Ascending aorta (tissue), 2 donors: Measurements from ENCODE around the gene SLC44A3. TPM values are rescaled to one million over a fixed set of nuclear protein-coding genes. Genes with fewer than 3 reads are reported as not detected.

Source experiments
- DNase-seq, 2 donors: peaks; one replicate each; pipeline ENCODE4 v3.0.0-alpha.2; 2019; ENCODE audit warnings: low spot score in 2 of 2
- H3K27ac ChIP-seq, 2 donors: fragments of 200-600 bp; sonication (generic); one replicate each; pipeline ENCODE4 v1.5.1; 2016 to 2017; ENCODE audit warnings: mild to moderate bottlenecking in 1 of 2
- H3K27me3 ChIP-seq: fragments of 200-600 bp; sonication (generic); one replicate; pipeline ENCODE4 v1.5.1; 2017
- H3K36me3 ChIP-seq, 2 donors: fragments of 200-600 bp; sonication (generic); one replicate each; pipeline ENCODE4 v1.5.1; 2016
- H3K4me1 ChIP-seq, 2 donors: fragments of 200-600 bp; sonication (generic); one replicate each; pipeline ENCODE4 v1.5.1; 2016 to 2017; ENCODE audit warnings: mild to moderate bottlenecking in 1 of 2
- H3K4me3 ChIP-seq, 2 donors: fragments of 200-600 bp; sonication (generic); one replicate each; pipeline ENCODE4 v1.5.1; 2016 to 2017; ENCODE audit warnings: mild to moderate bottlenecking in 1 of 2
- H3K9me3 ChIP-seq, 2 donors: fragments of 200-600 bp; sonication (generic); one replicate each; pipeline ENCODE4 v1.5.1; 2016
- intact Hi-C: fragments of 100-400 bp; cut with DNase I; formaldehyde crosslinking; loops from one replicate; pipeline ENCODE4 v1.15.1; 2023
- total RNA-seq: library from RNA; depleted of rRNA; stranded (reverse); fragments of >200 nt; gene quantifications from one replicate; pipeline ENCODE4 v1.1.0, GENCODE V29; 2016
- TF ChIP-seq, protein P1 (sequence below), 3 experiments: fragments of 200-600 bp in 2 of 3; fragments of 450-650 bp in 1 of 3; sonication (generic) in 2 of 3; IDR thresholded peaks; one replicate each; pipeline ENCODE4 v1.5.1; 2016 to 2019; ENCODE audit warnings: antibody characterized with exemption in 3 of 3, mild to moderate bottlenecking in 1 of 3, moderate library complexity in 1 of 3

The SLC44A3 gene
- total RNA-seq, 1 donor from 2014 or later = not detected

DNA sequence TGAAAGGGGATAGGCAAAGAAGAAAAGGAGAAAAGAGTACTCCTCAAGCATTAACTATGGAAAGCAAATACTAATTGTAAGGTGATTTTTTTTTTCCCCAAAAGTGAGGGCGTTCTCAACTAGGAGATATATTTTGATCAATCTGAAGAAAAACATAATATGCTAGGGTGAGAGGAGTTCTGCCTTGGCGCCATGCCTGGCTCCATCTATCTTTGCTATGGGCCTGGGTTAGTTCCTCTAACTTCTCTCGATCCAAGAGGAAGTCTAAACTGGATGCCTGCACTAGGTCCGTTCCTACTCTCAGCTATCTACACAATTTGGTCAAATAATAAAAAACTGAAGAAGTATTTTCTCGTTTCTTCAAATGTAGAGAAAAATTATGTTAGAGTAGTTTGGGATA lies 86.2 kb downstream of the SLC44A3 start:
- TF ChIP-seq, protein P1, sequence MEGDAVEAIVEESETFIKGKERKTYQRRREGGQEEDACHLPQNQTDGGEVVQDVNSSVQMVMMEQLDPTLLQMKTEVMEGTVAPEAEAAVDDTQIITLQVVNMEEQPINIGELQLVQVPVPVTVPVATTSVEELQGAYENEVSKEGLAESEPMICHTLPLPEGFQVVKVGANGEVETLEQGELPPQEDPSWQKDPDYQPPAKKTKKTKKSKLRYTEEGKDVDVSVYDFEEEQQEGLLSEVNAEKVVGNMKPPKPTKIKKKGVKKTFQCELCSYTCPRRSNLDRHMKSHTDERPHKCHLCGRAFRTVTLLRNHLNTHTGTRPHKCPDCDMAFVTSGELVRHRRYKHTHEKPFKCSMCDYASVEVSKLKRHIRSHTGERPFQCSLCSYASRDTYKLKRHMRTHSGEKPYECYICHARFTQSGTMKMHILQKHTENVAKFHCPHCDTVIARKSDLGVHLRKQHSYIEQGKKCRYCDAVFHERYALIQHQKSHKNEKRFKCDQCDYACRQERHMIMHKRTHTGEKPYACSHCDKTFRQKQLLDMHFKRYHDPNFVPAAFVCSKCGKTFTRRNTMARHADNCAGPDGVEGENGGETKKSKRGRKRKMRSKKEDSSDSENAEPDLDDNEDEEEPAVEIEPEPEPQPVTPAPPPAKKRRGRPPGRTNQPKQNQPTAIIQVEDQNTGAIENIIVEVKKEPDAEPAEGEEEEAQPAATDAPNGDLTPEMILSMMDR (IDR thresholded peaks at IDR 0.05) = no peak
- H3K27ac ChIP-seq = no peak overlapping the region
- intact Hi-C loops = loop anchor here (5.0 kb wide), 1 partner anchor 54 kb away; no protein-coding TSS in a partner anchor

DNA sequence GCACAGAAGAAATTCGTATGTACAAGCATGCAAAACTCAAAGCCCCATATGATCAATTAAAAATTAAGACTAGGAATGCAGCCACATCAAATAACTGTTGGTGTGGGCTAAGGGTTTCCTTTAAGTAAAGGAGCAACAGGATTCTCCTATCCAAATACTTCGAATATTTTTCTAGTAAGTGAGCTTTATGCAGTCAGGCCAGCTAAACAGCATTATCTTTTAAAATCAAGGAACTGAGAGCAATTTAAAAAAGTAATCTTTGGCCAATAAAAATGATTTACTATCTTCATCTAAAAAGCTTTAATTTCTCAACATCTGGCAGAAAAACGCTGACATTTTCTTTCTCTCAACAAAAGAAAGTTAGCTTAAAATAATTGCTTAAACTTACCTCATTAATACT lies 87.0 kb downstream of the SLC44A3 start:
- H3K27me3 ChIP-seq = no peaks in the 10 kb centered on the region
- no peaks in the 10 kb centered on the region for H3K9me3 ChIP-seq
- TF ChIP-seq, protein P1 (IDR thresholded peaks at IDR 0.05) = no peak
- DNase-seq = no peak
- no peak overlapping the region for H3K27ac ChIP-seq
- H3K4me1 ChIP-seq = peaks cover 4 to 46% of the 10 kb centered on the region in 2 donors
- H3K4me3 ChIP-seq = no peak overlapping the region
- peaks cover 2 to 9% of the 10 kb centered on the region in 2 donors for H3K36me3 ChIP-seq
- intact Hi-C loops = loop anchor here (5.0 kb wide), 1 partner anchor 55 kb away; no protein-coding TSS in a partner anchor

More for the DNA sequence above, 86.2 kb downstream of the SLC44A3 start:
- no peak for DNase-seq
- Histone ChIP-seq H3K4me3 (no peak overlapping the region), H3K27me3 (no peaks in the 10 kb centered on the region), H3K9me3 (no peaks in the 10 kb centered on the region), H3K4me1 (peaks cover 4 to 39% of the 10 kb centered on the region in 2 donors), H3K36me3 (peaks cover 2 to 16% of the 10 kb centered on the region in 2 donors)

GRCh38 chr1:94908190-94908589 lies 88.0 kb downstream of the SLC44A3 start:
- no peak overlapping the region for H3K27ac ChIP-seq
- TF ChIP-seq, protein P1 (IDR thresholded peaks at IDR 0.05) = no peak
- H3K36me3 ChIP-seq = peaks cover 2 to 7% of the 10 kb centered on the region in 2 donors
- intact Hi-C loops = loop anchor here (5.0 kb wide), 1 partner anchor 56 kb away; no protein-coding TSS in a partner anchor
- no peak for DNase-seq
- no peaks in the 10 kb centered on the region for H3K9me3 ChIP-seq
- no peak overlapping the region for H3K4me3 ChIP-seq
- H3K4me1 ChIP-seq = peaks cover 4 to 51% of the 10 kb centered on the region in 2 donors
- H3K27me3 ChIP-seq = no peaks in the 10 kb centered on the region

DNA sequence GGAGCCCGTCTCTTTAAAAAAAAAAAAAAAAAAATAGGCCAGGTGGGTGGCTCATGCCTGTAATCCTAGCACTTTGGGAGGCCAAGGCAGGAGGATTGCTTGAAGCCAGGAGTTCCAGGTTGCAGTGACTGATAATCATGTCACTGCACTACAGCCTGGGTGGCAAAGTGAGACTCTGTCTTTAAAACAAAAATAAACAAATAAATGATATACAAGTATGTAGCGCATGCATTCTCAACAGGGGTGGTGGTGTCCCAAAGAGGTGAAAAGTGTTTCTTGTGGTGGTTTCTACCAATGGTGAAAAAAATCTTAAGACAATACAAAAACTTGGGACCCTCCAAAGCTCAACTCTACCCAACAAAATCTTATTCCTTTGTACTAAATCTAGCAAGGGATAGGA lies 88.8 kb downstream of the SLC44A3 start:
- no peaks in the 10 kb centered on the region for H3K9me3 ChIP-seq
- H3K27ac ChIP-seq = no peak overlapping the region
- no peak for DNase-seq
- H3K27me3 ChIP-seq = no peaks in the 10 kb centered on the region
- no peak overlapping the region for H3K4me3 ChIP-seq
- TF ChIP-seq, protein P1 (IDR thresholded peaks at IDR 0.05) = no peak
- peaks cover 2 to 7% of the 10 kb centered on the region in 2 donors for H3K36me3 ChIP-seq
- peaks cover 4 to 56% of the 10 kb centered on the region in 2 donors for H3K4me1 ChIP-seq
- intact Hi-C loops = loop anchor here (5.0 kb wide), 1 partner anchor 57 kb away; no protein-coding TSS in a partner anchor

- H3K4me1 ChIP-seq = peaks cover 4 to 56% of the 10 kb centered on the region in 2 donors
- no peak overlapping the region for H3K27ac ChIP-seq
- DNase-seq = no peak
- H3K9me3 ChIP-seq = no peaks in the 10 kb centered on the region
- no peak overlapping the region for H3K4me3 ChIP-seq
- intact Hi-C loops = loop anchor here (5.0 kb wide), 1 partner anchor 57 kb away; no protein-coding TSS in a partner anchor
- TF ChIP-seq, protein P1 (IDR thresholded peaks at IDR 0.05) = no peak
- peaks cover 2 to 7% of the 10 kb centered on the region in 2 donors for H3K36me3 ChIP-seq
- H3K27me3 ChIP-seq = no peaks in the 10 kb centered on the region
These were observed 89.3 kb downstream of the SLC44A3 start for GRCh38 chr1:94909486-94909885.
